Mesendoderm (in vitro differentiated cells): ENCODE data around the gene SETX.

Experiments
- DNase-seq: peaks from one replicate; pipeline ENCODE4 v3.0.0; 2013
- H2AK5ac ChIP-seq: 2 replicates; pipeline ENCODE4 v1.6.1; 2013; ENCODE audit warnings: low read length, inconsistent platforms
- H2BK120ac ChIP-seq: 2 replicates; pipeline ENCODE4 v1.6.1; 2013; ENCODE audit warnings: low read depth, mild to moderate bottlenecking, low read length, moderate library complexity, mixed read lengths
- H2BK15ac ChIP-seq: replicated peaks from 2 replicates; pipeline ENCODE4 v1.6.1; 2013; ENCODE audit warnings: low read depth, mild to moderate bottlenecking, moderate library complexity
- H2BK5ac ChIP-seq: 2 replicates; pipeline ENCODE4 v1.6.1; 2013; ENCODE audit warnings: low read length, inconsistent platforms
- H3K18ac ChIP-seq: 2 replicates; pipeline ENCODE4 v1.6.1; 2013; ENCODE audit warnings: mild to moderate bottlenecking, low read length, mixed read lengths
- H3K23ac ChIP-seq: one replicate; pipeline ENCODE4 v1.6.1; 2013; ENCODE audit warnings: low read length
- H3K27ac ChIP-seq: 2 replicates; pipeline ENCODE4 v1.5.1; 2013; ENCODE audit warnings: low read depth, mild to moderate bottlenecking, inconsistent platforms, low read length, moderate library complexity
- H3K27me3 ChIP-seq: 2 replicates; pipeline ENCODE4 v1.6.1; 2013; ENCODE audit warnings: low read length, control low read depth, mild to moderate bottlenecking, inconsistent platforms; ENCODE audit not compliant: insufficient read depth, poor library complexity
- H3K36me3 ChIP-seq: 2 replicates; pipeline ENCODE4 v1.6.1; 2013; ENCODE audit warnings: low read length, inconsistent platforms; ENCODE audit not compliant: control insufficient read depth, insufficient read depth
- H3K4ac ChIP-seq: one replicate; pipeline ENCODE4 v1.6.1; 2013; ENCODE audit warnings: low read depth, mild to moderate bottlenecking, low read length, moderate library complexity
- H3K4me1 ChIP-seq: 2 replicates; pipeline ENCODE4 v1.6.1; 2013; ENCODE audit warnings: low read depth, low read length, inconsistent platforms; ENCODE audit not compliant: control insufficient read depth
- H3K4me2 ChIP-seq: 2 replicates; pipeline ENCODE4 v1.6.1; 2013; ENCODE audit warnings: low read length
- H3K4me3 ChIP-seq: 2 replicates; pipeline ENCODE4 v1.5.1; 2013; ENCODE audit warnings: mild to moderate bottlenecking, low read length
- H3K56ac ChIP-seq: one replicate; pipeline ENCODE4 v1.6.1; 2013; ENCODE audit warnings: low read length
- H3K79me1 ChIP-seq: 2 replicates; pipeline ENCODE4 v1.6.1; 2013; ENCODE audit warnings: low read length, inconsistent platforms
- H3K79me2 ChIP-seq: 2 replicates; pipeline ENCODE4 v1.6.1; 2013; ENCODE audit warnings: mild to moderate bottlenecking, low read length; ENCODE audit not compliant: control insufficient read depth, insufficient read depth
- H3K9ac ChIP-seq: 2 replicates; pipeline ENCODE4 v1.6.1; 2013; ENCODE audit warnings: low read length, inconsistent platforms
- H4K5ac ChIP-seq: one replicate; pipeline ENCODE4 v1.6.1; 2013; ENCODE audit warnings: low read length
- H4K8ac ChIP-seq: one replicate; pipeline ENCODE4 v1.6.1; 2013; ENCODE audit warnings: low read depth, mild to moderate bottlenecking, control low read depth, low read length, moderate library complexity
- WGBS: extraction: QIAGEN DNeasy Blood & Tissue Kit; methylation state at CpG from one replicate; pipeline ENCODE4 v1.1.7; 2013; ENCODE audit warnings: low lambda C conversion rate, missing lambda C conversion rate; ENCODE audit not compliant: insufficient coverage; ENCODE audit errors: extremely low coverage; 5-methylcytosine and 5-hydroxymethylcytosine counted together

SETX gene

DNA sequence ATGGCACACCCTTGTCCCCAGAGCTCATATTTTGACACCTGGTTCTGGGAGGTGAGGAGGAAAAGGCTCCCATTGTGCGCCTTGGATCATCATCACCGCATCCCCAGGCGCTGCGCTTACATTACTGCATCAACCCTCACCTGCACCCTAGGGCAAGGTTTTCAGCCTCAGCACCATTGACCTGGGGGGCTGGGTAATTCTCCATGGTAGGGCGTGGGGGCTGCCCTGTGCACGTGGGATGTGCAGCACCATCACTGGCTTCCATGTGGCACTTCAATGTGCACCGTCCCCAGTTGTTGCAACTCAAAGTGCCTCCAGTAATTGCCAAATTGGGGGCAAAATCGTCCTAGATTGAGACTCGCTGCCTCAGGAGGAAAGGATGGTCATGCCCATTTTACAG is 109.3 kb downstream of the SETX start:
- Histone ChIP-seq H2BK15ac (no peak overlapping the region), H2BK5ac (no peak overlapping the region), H4K5ac (no peak overlapping the region), H3K27ac (no peak overlapping the region), H2BK120ac (no peak overlapping the region), H3K56ac (no peak overlapping the region), H3K4ac (no peak overlapping the region), H3K79me1 (no peaks in the 10 kb centered on the region), H3K18ac (no peak overlapping the region), H3K23ac (no peak overlapping the region), H3K9ac (no peak overlapping the region), H3K36me3 (no peaks in the 10 kb centered on the region), H3K4me2 (no peak overlapping the region), H3K79me2 (no peaks in the 10 kb centered on the region), H3K27me3 (peaks cover 4% of the 10 kb centered on the region), H4K8ac (no peak overlapping the region), H3K4me1 (no peaks in the 10 kb centered on the region), H3K4me3 (no peak overlapping the region), H2AK5ac (no peak overlapping the region)
- WGBS = no CpG with 5 or more reads among the region's 9 CpGs
- no peak for DNase-seq

DNA sequence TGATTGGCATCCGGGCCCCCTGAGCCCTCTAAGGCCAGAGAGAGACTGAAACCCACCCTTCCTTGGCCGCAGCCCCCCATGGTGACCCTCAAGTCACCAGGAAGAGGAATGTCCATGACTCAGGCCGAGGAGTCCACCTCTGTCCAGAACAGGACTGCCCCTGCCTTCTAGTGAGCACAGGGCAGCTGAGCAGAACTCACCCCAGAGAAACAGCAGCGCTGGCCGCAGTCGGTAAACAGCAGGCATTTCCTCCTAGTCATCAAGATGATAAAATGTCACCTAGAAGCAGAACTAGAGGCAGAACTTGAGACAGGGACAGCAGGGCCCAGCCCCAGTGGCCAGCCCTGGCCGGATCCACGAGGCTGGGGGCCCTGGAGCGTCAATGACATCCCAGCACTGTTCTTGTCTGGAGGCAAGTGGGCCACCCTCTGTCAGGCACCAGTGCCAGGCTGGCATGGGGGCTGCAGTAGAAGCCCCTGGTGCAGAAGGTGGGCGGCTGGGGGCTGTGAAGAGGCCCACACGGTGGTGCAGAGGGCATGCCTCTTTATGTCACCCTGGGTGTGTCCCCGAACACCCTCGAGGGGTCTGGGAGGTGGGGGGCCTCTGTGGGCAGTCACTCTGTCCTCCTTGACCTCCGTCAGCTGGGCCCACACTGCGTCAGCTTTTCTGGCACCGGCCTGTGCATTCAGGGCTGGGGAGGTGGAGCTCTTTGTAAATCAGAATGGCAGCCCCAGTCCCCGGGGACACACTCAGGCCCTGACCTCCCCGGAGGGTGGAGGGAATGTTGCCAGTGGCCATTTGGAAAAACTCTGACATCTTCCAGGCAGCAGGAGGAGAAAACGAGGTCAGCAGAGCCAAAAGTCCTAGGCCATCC is 110.0 kb downstream of the SETX start:
- no peak overlapping the region for H3K9ac ChIP-seq
- H2BK15ac ChIP-seq = no peak overlapping the region
- DNase-seq = no peak
- H3K36me3 ChIP-seq = no peaks in the 10 kb centered on the region
- no peaks in the 10 kb centered on the region for H3K79me1 ChIP-seq
- no peak overlapping the region for H4K8ac ChIP-seq
- no peak overlapping the region for H4K5ac ChIP-seq
- peaks cover 4% of the 10 kb centered on the region for H3K27me3 ChIP-seq
- H2BK5ac ChIP-seq = no peak overlapping the region
- H3K27ac ChIP-seq = no peak overlapping the region
- H3K4me2 ChIP-seq = no peak overlapping the region
- H3K18ac ChIP-seq = no peak overlapping the region
- no peaks in the 10 kb centered on the region for H3K79me2 ChIP-seq
- H3K56ac ChIP-seq = no peak overlapping the region
- no peak overlapping the region for H3K4ac ChIP-seq
- no peaks in the 10 kb centered on the region for H3K4me1 ChIP-seq
- no peak overlapping the region for H2BK120ac ChIP-seq
- H3K23ac ChIP-seq = no peak overlapping the region
- no CpG with 5 or more reads among the region's 19 CpGs for whole genome bisulfite sequencing
- H3K4me3 ChIP-seq = no peak overlapping the region
- H2AK5ac ChIP-seq = no peak overlapping the region

GRCh38 chr9:132243156-132244074 is 111.4 kb downstream of the SETX start:
- H2BK5ac ChIP-seq = no peak overlapping the region
- H3K23ac ChIP-seq = no peak overlapping the region
- WGBS = no CpG with 5 or more reads among the region's 19 CpGs
- no peak overlapping the region for H2BK15ac ChIP-seq
- no peaks in the 10 kb centered on the region for H3K79me2 ChIP-seq
- H3K9ac ChIP-seq = no peak overlapping the region
- no peak overlapping the region for H2AK5ac ChIP-seq
- H3K27ac ChIP-seq = no peak overlapping the region
- no peaks in the 10 kb centered on the region for H3K79me1 ChIP-seq
- no peak overlapping the region for H4K5ac ChIP-seq
- H3K56ac ChIP-seq = no peak overlapping the region
- H3K36me3 ChIP-seq = no peaks in the 10 kb centered on the region
- no peak overlapping the region for H3K4me2 ChIP-seq
- H4K8ac ChIP-seq = no peak overlapping the region
- no peak overlapping the region for H3K4me3 ChIP-seq
- H3K27me3 ChIP-seq = peaks cover 4% of the 10 kb centered on the region
- H3K4me1 ChIP-seq = no peaks in the 10 kb centered on the region
- H3K18ac ChIP-seq = no peak overlapping the region
- no peak overlapping the region for H3K4ac ChIP-seq
- no peak for DNase-seq
- H2BK120ac ChIP-seq = no peak overlapping the region

DNA sequence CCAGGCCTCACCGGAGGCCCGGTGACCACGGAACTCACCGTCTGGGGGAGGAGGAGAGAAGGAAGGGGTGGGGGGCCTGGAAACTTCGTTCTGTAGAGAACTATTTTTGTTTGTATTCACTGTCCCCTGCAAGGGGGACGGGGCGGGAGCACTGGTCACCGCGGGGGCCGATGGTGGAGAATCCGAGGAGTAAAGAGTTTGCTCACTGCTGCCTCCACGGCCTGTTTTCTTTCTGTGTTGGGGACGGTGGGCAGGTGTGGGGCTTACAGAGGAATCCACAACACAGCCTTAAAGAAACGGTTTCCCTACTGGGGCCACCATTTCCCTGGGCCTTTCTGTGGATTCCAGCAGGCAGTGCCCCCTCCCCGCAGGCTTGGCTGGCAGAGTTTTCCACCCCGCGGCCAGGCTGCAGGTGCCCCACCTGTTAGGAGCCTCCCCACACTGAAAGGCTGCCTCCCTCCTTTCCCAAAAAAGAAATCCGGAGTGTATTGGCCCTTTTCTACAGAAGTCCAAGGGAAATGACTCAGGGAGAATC is 112.1 kb downstream of the SETX start:
- Histone ChIP-seq H3K23ac (no peak overlapping the region), H3K36me3 (no peaks in the 10 kb centered on the region), H3K4me2 (peak overlapping the region; percentile 22), H2BK15ac (no peak overlapping the region), H3K9ac (peak overlapping the region; percentile 40), H3K27ac (no peak overlapping the region), H3K4me3 (no peak overlapping the region), H2BK120ac (no peak overlapping the region), H3K4me1 (no peaks in the 10 kb centered on the region), H2AK5ac (no peak overlapping the region), H3K56ac (peak overlapping the region; percentile 49), H3K79me1 (no peaks in the 10 kb centered on the region), H2BK5ac (no peak overlapping the region), H3K79me2 (no peaks in the 10 kb centered on the region), H3K18ac (no peak overlapping the region), H4K5ac (no peak overlapping the region), H4K8ac (no peak overlapping the region), H3K4ac (no peak overlapping the region), H3K27me3 (peaks cover 4% of the 10 kb centered on the region)
- WGBS = no CpG with 5 or more reads among the region's 18 CpGs
- peak; percentile 34 for DNase-seq

- Histone ChIP-seq H3K56ac (peak overlapping the region; percentile 64), H3K18ac (no peak overlapping the region), H4K8ac (no peak overlapping the region), H3K79me1 (no peaks in the 10 kb centered on the region), H2BK15ac (no peak overlapping the region), H3K4me3 (no peak overlapping the region), H3K27ac (no peak overlapping the region), H3K9ac (peak overlapping the region; percentile 40), H3K36me3 (no peaks in the 10 kb centered on the region), H2AK5ac (no peak overlapping the region), H3K4me1 (no peaks in the 10 kb centered on the region), H3K27me3 (peaks cover 4% of the 10 kb centered on the region), H4K5ac (no peak overlapping the region), H3K4me2 (peak overlapping the region; percentile 98), H3K23ac (peak overlapping the region; percentile 66), H2BK120ac (no peak overlapping the region), H3K79me2 (no peaks in the 10 kb centered on the region), H3K4ac (no peak overlapping the region), H2BK5ac (no peak overlapping the region)
- WGBS = no CpG with 5 or more reads among the region's 81 CpGs
- no peak for DNase-seq
Observed at GRCh38 chr9:132241840-132242620, 112.8 kb downstream of the SETX start.
